Calu3 (cell line): Measurements from ENCODE around the gene ATP5ME. TPM values are rescaled to one million over a fixed set of nuclear protein-coding genes. Genes with fewer than 3 reads are reported as not detected.

Source experiments
- BruUV-seq: library from RNA; stranded (reverse); fragments of 400-500 nt; replicated peaks from 2 replicates; lab custom pipeline; 2021; lab: Mats Ljungman, UMichigan
- CTCF ChIA-PET: fragments of 300-600 bp; sonication (Branson Sonifier 250); formaldehyde crosslinking; loops from one replicate; lab custom pipeline; 2022; ENCODE audit warnings: antibody characterized with exemption; lab: Charles Lee
- DNase-seq: peaks from one replicate; pipeline ENCODE4 v3.0.0; 2022
- H3K27ac Mint-ChIP-seq: one replicate; pipeline ENCODE4 v1.8.0; 2022; ENCODE audit warnings: mixed read lengths; ENCODE audit not compliant: unreplicated experiment
- H3K27me3 Mint-ChIP-seq: one replicate; pipeline ENCODE4 v1.8.0; 2022; ENCODE audit warnings: mixed read lengths; ENCODE audit not compliant: unreplicated experiment
- H3K36me3 Mint-ChIP-seq: one replicate; pipeline ENCODE4 v1.8.0; 2022; ENCODE audit warnings: mild to moderate bottlenecking, moderate library complexity, mixed read lengths; ENCODE audit not compliant: insufficient read depth, unreplicated experiment
- H3K4me1 Mint-ChIP-seq: one replicate; pipeline ENCODE4 v1.8.0; 2022; ENCODE audit warnings: mild to moderate bottlenecking, low read depth, mixed read lengths; ENCODE audit not compliant: unreplicated experiment
- H3K4me3 Mint-ChIP-seq: one replicate; pipeline ENCODE4 v1.8.0; 2022; ENCODE audit warnings: mild to moderate bottlenecking, low read depth, moderate library complexity, mixed read lengths; ENCODE audit not compliant: unreplicated experiment
- H3K9me3 Mint-ChIP-seq: one replicate; pipeline ENCODE4 v1.8.0; 2022; ENCODE audit warnings: low read depth, mixed read lengths; ENCODE audit not compliant: unreplicated experiment
- intact Hi-C: fragments of 100-400 bp; cut with micrococcal nuclease; formaldehyde crosslinking; loops from one replicate; pipeline ENCODE4 v1.10.0; 2022; ENCODE audit not compliant: unreplicated experiment
- total RNA-seq: library from RNA; stranded (reverse); gene quantifications from 2 replicates; pipeline ENCODE4 v1.2.3, GENCODE V29; 2022
- TF ChIP-seq, protein P1 (sequence below): fragments of 200-600 bp; IDR thresholded peaks from one replicate; pipeline ENCODE4 v1.8.0; 2022; ENCODE audit warnings: antibody characterized with exemption; ENCODE audit not compliant: unreplicated experiment

The ATP5ME gene
- total RNA-seq, 1 experiment from 2014 or later, result 124 TPM

DNA sequence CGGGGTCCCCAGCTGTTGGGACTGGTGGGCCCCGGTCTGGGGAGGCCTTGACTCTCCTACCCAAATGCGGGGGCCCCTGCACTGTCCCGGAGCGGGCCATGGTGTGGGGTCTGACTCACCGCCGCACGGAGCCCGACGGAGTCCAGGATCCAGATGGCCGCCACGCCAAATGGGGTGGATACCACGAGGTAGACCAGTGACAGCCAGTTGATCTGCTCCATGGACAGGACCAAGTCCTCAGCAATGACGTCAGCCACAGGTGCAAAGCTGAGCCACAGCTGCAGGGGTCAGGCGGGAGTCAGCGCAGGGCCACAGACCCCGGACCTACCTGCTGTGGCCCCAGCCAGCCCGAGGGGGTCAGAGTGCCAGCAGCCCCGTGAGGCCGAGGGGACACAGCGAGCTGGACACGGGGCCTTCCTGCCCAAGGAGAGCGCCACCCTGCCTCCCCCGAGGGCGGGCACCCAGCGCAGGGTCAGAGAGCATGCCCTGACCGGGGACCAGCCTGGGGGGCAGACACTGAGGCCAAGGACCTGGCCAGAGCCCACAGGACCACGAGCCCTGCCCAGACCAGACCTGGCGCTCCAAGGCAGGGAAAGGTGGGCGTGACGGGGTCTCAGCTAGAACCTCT lies 12.5 kb upstream of the ATP5ME start:
- CTCF ChIA-PET, result no interaction called here
- DNase-seq, result no peak
- intact Hi-C loops, result no loop called here
- no peak overlapping the region for H3K4me3 Mint-ChIP-seq
- H3K27me3 Mint-ChIP-seq, result no peaks in the 10 kb centered on the region
- BruUV-seq, result no TSS peak
- TF ChIP-seq, protein P1, sequence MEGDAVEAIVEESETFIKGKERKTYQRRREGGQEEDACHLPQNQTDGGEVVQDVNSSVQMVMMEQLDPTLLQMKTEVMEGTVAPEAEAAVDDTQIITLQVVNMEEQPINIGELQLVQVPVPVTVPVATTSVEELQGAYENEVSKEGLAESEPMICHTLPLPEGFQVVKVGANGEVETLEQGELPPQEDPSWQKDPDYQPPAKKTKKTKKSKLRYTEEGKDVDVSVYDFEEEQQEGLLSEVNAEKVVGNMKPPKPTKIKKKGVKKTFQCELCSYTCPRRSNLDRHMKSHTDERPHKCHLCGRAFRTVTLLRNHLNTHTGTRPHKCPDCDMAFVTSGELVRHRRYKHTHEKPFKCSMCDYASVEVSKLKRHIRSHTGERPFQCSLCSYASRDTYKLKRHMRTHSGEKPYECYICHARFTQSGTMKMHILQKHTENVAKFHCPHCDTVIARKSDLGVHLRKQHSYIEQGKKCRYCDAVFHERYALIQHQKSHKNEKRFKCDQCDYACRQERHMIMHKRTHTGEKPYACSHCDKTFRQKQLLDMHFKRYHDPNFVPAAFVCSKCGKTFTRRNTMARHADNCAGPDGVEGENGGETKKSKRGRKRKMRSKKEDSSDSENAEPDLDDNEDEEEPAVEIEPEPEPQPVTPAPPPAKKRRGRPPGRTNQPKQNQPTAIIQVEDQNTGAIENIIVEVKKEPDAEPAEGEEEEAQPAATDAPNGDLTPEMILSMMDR, result no peak
- H3K4me1 Mint-ChIP-seq, result peaks cover 7% of the 10 kb centered on the region
- no peak overlapping the region for H3K27ac Mint-ChIP-seq
- no peaks in the 10 kb centered on the region for H3K9me3 Mint-ChIP-seq
- peaks cover 10% of the 10 kb centered on the region for H3K36me3 Mint-ChIP-seq

DNA sequence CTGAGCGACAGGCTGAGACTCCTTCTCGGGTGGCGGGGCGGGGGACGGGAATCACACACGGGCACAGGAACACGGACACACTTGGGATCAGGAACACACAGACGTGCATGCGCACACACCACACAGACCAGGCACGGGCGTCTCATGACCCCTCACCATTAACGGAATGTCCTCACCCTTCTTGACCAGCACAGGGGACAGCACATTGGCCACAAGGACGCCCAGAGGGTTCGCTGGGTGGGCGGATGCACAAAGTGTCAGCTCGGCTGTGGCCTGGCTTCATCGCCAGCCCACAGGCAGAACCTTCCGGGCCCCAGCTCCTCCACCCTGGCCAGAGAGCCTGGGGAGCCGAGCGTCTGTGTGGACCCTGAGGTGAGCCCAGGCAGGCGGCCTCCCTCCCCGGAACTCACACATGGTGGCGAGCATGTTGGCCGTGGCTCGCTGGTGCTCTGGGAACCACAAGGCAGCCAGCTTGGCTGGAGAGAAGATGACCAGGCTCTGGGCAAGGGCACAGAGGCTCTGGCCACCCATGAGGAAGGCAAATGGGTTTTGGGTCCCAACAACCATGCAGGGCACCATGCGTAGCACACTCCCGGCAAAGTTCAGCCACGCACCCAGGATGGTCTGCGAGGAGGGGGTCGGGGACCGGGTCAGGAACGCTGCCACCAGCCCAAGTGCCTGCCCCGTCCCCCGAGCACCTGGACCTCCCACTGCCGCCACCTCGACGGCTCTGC lies 11.8 kb upstream of the ATP5ME start:
- Mint-ChIP-seq H3K27ac (no peak overlapping the region), H3K9me3 (no peaks in the 10 kb centered on the region), H3K36me3 (peaks cover 11% of the 10 kb centered on the region), H3K27me3 (no peaks in the 10 kb centered on the region), H3K4me3 (no peak overlapping the region), H3K4me1 (peaks cover 7% of the 10 kb centered on the region)
- no TSS peak for BruUV-seq
- intact Hi-C loops, result no loop called here
- DNase-seq, result no peak
- CTCF ChIA-PET, result no interaction called here
- TF ChIP-seq, protein P1, result no peak

DNA sequence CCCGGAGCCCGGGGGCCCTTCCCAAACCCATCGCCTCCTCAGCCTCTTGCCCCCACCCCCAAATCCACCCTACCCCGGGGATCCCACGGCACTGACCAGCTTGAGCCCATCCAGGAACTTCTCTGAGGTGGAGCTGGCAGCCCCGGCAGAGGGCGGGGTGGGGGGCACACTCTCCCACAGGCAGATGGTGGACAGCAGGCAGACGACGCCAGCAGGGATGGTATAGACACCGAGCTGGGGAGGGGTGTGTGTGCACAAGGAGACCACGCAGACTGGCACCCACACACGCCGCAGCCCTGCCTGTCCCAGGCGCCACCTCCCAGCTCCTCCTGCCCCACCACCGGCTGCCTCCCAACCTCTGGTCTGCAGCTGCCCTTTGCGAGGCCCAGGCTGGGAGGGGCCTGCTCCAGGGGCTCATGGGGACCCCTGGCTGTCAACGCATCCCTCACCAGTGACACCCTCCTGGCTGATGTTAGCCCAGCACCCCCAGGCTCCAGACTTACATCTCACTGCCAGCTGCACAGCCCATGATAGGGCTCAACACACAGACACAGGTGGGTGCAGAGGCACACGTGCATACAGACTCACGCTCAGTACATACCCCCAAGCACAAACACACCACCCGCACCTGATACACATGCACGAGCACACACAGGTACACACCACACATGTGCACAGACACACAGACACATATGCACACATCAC lies 10.7 kb upstream of the ATP5ME start:
- TF ChIP-seq, protein P1, result no peak
- no peak overlapping the region for H3K27ac Mint-ChIP-seq
- H3K4me1 Mint-ChIP-seq, result peaks cover 7% of the 10 kb centered on the region
- DNase-seq, result no peak
- intact Hi-C loops, result no loop called here
- no peak overlapping the region for H3K4me3 Mint-ChIP-seq
- H3K27me3 Mint-ChIP-seq, result no peaks in the 10 kb centered on the region
- no peaks in the 10 kb centered on the region for H3K9me3 Mint-ChIP-seq
- CTCF ChIA-PET, result no interaction called here
- peaks cover 18% of the 10 kb centered on the region for H3K36me3 Mint-ChIP-seq
- BruUV-seq, result no TSS peak

DNA sequence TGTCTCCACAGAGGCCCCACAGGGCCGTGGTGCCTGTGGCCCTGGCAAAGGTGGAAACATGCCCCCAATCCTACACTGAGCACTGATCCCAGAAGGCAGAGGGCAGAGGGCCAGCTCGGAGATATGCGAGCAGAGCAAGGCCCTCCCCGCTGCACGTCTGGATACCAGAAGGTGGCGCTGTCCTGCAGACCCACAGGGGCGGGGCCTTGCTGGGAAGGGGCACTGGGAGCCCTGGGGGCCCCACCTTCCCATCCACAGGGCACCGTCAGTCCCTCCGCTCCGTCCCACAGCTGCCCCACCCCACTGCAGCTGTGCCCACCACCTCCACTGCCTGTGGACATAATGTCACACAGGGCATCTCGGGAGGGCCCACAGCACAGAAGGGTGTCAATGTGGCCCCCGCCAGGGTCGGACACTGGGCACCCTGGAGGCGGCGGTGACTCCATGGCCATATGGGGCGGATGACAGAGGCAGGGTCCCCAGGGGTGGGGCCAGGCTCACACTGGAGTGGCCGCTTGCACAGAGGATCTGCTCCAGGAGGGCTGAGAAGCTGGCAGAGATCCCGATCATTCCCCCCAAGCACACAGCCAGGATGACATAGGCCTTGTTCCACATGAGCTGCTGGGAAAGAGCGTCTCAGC lies 10.0 kb upstream of the ATP5ME start:
- H3K9me3 Mint-ChIP-seq, result no peaks in the 10 kb centered on the region
- peaks cover 18% of the 10 kb centered on the region for H3K36me3 Mint-ChIP-seq
- DNase-seq, result peak; percentile 32
- CTCF ChIA-PET, result no interaction called here
- BruUV-seq, result no TSS peak
- intact Hi-C loops, result no loop called here
- TF ChIP-seq, protein P1, result peak; percentile 32
- no peaks in the 10 kb centered on the region for H3K27me3 Mint-ChIP-seq
- H3K4me3 Mint-ChIP-seq, result no peak overlapping the region
- H3K27ac Mint-ChIP-seq, result no peak overlapping the region
- H3K4me1 Mint-ChIP-seq, result peaks cover 7% of the 10 kb centered on the region
